B cell (primary cell): Measurements from ENCODE around the gene PIK3R3.

Experiments
- EZH2 ChIP-seq: IDR thresholded peaks from 2 replicates; pipeline ENCODE4 v1.6.1; 2012; ENCODE audit warnings: borderline replicate concordance, low read depth, mild to moderate bottlenecking, moderate library complexity, low read length; ENCODE audit not compliant: insufficient read depth, poor library complexity, severe bottlenecking
- TF ChIP-seq, protein P1 (sequence below): fragments of 200-600 bp; IDR thresholded peaks from one replicate; pipeline ENCODE4 v1.8.0; 2022; ENCODE audit warnings: antibody characterized with exemption, mild to moderate bottlenecking

DNA sequence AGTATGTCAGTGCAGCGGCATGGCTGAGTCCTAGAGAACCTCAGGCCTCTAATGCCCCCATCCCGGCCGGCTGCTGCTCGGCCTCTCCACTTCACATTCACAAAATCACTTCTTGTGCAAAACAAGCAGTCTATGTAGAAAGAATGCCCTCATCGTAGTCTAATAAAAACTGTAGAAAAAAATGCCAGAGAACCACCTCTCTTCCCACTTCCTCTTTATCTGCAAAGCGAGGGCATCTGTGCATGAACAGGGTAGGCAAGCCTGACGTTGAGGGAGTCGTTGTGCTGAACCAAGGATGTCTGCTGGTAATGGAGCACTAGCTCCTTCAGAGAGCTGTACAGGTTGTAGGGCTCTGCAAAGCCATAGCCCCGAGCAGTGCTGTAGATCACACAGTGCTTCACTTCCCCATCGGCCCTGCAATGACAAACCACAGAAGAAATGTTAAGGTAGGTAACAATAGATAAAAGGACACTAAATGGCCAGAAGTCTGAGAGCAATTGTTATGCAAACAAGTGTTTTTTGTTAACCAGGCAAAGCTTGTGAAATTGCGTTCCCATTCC, 88.9 kb downstream of the PIK3R3 start:
- TF ChIP-seq, protein P1, sequence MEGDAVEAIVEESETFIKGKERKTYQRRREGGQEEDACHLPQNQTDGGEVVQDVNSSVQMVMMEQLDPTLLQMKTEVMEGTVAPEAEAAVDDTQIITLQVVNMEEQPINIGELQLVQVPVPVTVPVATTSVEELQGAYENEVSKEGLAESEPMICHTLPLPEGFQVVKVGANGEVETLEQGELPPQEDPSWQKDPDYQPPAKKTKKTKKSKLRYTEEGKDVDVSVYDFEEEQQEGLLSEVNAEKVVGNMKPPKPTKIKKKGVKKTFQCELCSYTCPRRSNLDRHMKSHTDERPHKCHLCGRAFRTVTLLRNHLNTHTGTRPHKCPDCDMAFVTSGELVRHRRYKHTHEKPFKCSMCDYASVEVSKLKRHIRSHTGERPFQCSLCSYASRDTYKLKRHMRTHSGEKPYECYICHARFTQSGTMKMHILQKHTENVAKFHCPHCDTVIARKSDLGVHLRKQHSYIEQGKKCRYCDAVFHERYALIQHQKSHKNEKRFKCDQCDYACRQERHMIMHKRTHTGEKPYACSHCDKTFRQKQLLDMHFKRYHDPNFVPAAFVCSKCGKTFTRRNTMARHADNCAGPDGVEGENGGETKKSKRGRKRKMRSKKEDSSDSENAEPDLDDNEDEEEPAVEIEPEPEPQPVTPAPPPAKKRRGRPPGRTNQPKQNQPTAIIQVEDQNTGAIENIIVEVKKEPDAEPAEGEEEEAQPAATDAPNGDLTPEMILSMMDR = no peak
- no peak for TF ChIP-seq EZH2
